Stimulated activated CD8-positive, alpha-beta memory T cell treated with anti-CD3 and anti-CD28 coated beads, Interleukin-15, amount 100 ng/mL, for 1 hour (primary cell): ENCODE data around the gene KDM6B.

Experiments used
- DNase-seq: peaks from one replicate; pipeline ENCODE4 v3.0.0-alpha.2; 2020; ENCODE audit warnings: low read depth

The KDM6B gene

DNA sequence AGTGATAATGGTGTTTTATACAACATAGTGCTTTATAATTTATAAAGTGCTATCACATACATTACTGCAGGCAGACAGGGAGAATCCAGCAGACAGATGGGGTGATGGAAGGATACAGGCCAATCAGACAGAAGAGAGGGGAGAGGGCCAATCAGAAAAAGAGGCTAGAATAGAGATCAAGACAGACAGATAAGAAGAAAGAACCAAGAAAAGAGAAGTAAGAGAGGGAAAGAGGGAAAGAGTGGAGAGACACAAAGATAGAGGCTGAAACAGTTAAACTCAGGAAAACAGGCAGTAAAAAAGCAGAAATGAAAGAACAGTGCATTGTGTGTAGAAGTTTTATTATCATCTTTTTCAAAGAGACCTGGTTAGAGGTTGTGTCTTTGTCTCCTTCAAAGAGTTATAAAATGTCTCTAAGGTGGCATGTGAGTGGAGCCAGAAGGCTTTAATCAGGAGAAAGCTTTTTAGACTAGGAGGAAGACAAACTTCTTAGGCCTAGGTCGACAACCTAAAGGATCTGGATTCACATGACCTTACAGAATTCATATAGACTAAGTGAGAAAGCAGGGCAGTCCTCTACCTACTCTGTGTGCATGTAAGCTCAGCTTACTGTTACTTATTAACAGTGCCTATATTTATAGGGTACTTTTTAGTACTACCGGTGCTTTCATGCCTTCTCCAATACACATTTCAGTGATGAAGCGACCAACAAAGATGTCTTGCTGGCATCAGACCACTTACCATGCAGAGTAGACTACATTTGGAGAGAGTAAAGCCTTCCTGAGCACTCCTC lies 46.3 kb downstream of the KDM6B start:
- DNase-seq, result no peak

DNA sequence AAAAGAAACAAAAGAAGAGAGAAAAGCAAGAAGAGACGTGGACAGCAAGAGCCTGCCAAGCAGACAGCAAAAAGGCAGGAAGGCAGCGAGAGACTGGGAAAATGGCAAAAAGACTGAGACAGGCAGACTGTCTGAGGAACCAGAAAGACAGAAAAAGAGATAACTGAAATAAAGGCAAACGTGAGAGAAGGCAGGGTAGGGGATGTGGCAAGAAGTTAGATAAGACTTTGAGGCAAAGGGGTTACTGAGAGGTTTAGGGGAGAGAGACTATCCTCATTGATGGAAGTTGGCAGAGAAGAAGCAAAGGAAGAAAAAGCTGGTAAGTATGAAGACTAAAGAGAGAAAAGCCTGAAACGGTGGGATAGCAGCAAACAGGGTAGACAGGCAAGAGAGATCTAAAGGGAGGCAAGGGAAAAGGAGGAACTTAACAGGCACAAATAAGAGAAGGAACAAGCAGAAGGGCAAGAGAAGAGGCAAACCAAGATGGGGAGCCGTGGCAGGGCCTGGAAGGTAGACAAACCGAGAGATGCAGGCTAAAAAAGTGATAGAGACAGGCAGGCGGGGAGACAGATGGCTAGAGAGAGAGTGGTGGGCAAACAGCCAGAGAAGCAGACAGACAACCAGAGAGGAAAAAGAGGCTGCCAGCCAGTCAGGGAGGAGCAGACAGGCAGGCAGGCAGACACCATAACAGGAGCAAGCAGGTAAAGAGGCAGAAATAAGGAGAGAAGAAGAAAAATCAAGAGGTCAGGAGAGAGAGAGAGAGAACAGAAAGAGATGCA lies 47.4 kb downstream of the KDM6B start:
- no peak for DNase-seq

DNA sequence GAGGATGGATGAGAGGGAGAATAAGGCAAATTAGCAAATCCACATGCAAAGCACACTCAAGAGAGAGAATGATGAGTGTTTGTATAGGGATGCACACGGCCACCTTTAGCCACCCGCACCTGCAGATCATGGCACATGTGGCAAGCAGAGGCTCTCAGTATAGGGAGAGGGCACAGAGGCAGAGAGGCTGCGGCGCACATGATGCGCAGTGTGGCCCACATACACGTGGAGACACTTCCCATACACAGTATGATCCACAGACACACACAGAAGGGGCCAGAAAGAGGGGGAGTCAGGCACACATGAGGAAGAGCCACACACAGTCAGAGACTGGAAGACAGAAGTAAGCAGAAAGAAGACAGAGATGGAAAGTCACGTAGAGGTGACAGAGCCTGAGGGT lies 48.1 kb downstream of the KDM6B start:
- DNase-seq, result no peak

DNA sequence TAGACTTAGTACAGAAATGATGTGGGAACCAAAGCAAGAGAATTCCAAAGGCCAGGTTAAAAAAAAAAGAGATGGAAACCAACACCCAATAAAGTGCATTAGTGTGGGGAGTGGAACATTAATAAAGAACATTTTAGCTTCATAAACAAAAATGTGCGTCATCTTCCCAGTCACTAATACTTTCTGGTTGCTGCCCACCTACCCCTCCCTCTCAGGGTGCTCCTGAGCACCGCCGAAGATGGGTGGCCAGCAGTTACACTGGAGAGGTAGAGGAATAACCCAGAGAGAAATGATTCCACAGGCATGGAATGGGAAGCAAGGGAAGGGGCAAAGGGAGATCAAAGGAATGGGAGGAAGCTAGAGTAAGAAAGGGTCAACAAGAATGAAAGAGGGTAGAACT lies 48.6 kb downstream of the KDM6B start:
- DNase-seq, result no peak
